SK-N-SH treated with all-trans-retinoic acid at 6 μM for 48 hours (cell line): ENCODE results near the gene MCCC2.

ENCODE experiments used
- ATAC-seq: fragments of 200-7000 bp; cut with Tn5 transposase; 3 replicates; pipeline ENCODE4 v1.9.1; 2020; ENCODE audit warnings: mild to moderate bottlenecking, moderate library complexity
- ARNTL ChIP-seq: fragments of 450-650 bp; formaldehyde crosslinking; IDR thresholded peaks from 2 replicates; pipeline ENCODE4 v1.5.0; 2020; ENCODE audit warnings: low read depth, mild to moderate bottlenecking, moderate library complexity, borderline replicate concordance
- BACH2 ChIP-seq: fragments of 250-450 bp; sonication (Bioruptor Pico); IDR thresholded peaks from 2 replicates; pipeline ENCODE4 v1.9.0; 2021; ENCODE audit warnings: mild to moderate bottlenecking, borderline replicate concordance
- CSDC2 ChIP-seq: fragments of 250-450 bp; sonication (Bioruptor Pico); IDR thresholded peaks from 2 replicates; pipeline ENCODE4 v1.5.0; 2020; ENCODE audit warnings: mild to moderate bottlenecking, moderate library complexity
- ESRRG ChIP-seq: fragments of 250-450 bp; sonication (Bioruptor Pico); IDR thresholded peaks from 2 replicates; pipeline ENCODE4 v1.6.1; 2021; ENCODE audit warnings: mild to moderate bottlenecking
- GLIS3 ChIP-seq: fragments of 250-450 bp; sonication (Bioruptor Pico); IDR thresholded peaks from 2 replicates; pipeline ENCODE4 v1.5.0; 2020; ENCODE audit warnings: mild to moderate bottlenecking, moderate library complexity
- ISL1 ChIP-seq: fragments of 250-450 bp; sonication (Bioruptor Pico); IDR thresholded peaks from 2 replicates; pipeline ENCODE4 v2.1.2; 2022; ENCODE audit warnings: mild to moderate bottlenecking, moderate library complexity
- PATZ1 ChIP-seq: fragments of 250-450 bp; sonication (Bioruptor Pico); IDR thresholded peaks from 2 replicates; pipeline ENCODE4 v1.8.0; 2020; ENCODE audit warnings: mild to moderate bottlenecking, moderate library complexity, borderline replicate concordance
- POU6F1 ChIP-seq: fragments of 250-450 bp; sonication (Bioruptor Pico); IDR thresholded peaks from 2 replicates; pipeline ENCODE4 v1.8.0; 2021; ENCODE audit warnings: low read depth, mild to moderate bottlenecking, moderate library complexity, borderline replicate concordance
- PPARA ChIP-seq: fragments of 250-450 bp; sonication (Bioruptor Pico); IDR thresholded peaks from 2 replicates; pipeline ENCODE4 v1.5.0; 2020; ENCODE audit warnings: mild to moderate bottlenecking, borderline replicate concordance
- RARB ChIP-seq: fragments of 250-450 bp; sonication (Bioruptor Pico); IDR thresholded peaks from 2 replicates; pipeline ENCODE4 v1.8.0; 2021; ENCODE audit warnings: mild to moderate bottlenecking, moderate library complexity
- SNAI2 ChIP-seq: fragments of 250-450 bp; sonication (Bioruptor Pico); IDR thresholded peaks from 2 replicates; pipeline ENCODE4 v1.5.0; 2020; ENCODE audit warnings: mild to moderate bottlenecking, moderate library complexity
- TCF4 ChIP-seq: fragments of 250-450 bp; sonication (Bioruptor Pico); IDR thresholded peaks from 2 replicates; pipeline ENCODE4 v1.8.0; 2021; ENCODE audit warnings: mild to moderate bottlenecking, moderate library complexity, borderline replicate concordance
- TOX ChIP-seq: fragments of 250-450 bp; sonication (Bioruptor Pico); IDR thresholded peaks from 2 replicates; pipeline ENCODE4 v1.8.0; 2021; ENCODE audit warnings: mild to moderate bottlenecking, moderate library complexity, borderline replicate concordance
- TSHZ2 ChIP-seq: fragments of 250-450 bp; sonication (Bioruptor Pico); IDR thresholded peaks from 2 replicates; pipeline ENCODE4 v1.5.0; 2020; ENCODE audit warnings: mild to moderate bottlenecking, moderate library complexity
- ZC3H10 ChIP-seq: fragments of 250-450 bp; sonication (Bioruptor Pico); IDR thresholded peaks from 2 replicates; pipeline ENCODE4 v1.5.1; 2021; ENCODE audit warnings: mild to moderate bottlenecking, moderate library complexity
- ZFP30 ChIP-seq: fragments of 450-650 bp; formaldehyde crosslinking; IDR thresholded peaks from 2 replicates; pipeline ENCODE4 v1.5.0; 2022; ENCODE audit warnings: mild to moderate bottlenecking, moderate library complexity
- ZNF565 ChIP-seq: fragments of 450-650 bp; formaldehyde crosslinking; conservative IDR thresholded peaks from 2 replicates; pipeline ENCODE4 v1.5.0; 2020; ENCODE audit warnings: low read depth, mild to moderate bottlenecking, moderate library complexity
- ZNF70 ChIP-seq: fragments of 450-650 bp; formaldehyde crosslinking; IDR thresholded peaks from 2 replicates; pipeline ENCODE4 v1.5.0; 2020; ENCODE audit warnings: mild to moderate bottlenecking, moderate library complexity
- ZNF8 ChIP-seq: fragments of 450-650 bp; formaldehyde crosslinking; IDR thresholded peaks from 2 replicates; pipeline ENCODE4 v1.5.0; 2020; ENCODE audit warnings: mild to moderate bottlenecking, moderate library complexity

Gene MCCC2

GRCh38 chr5:71699751-71700150 lies 112.6 kb downstream of the MCCC2 start:
- no peak for ATAC-seq

GRCh38 chr5:71700803-71701202 lies 113.7 kb downstream of the MCCC2 start:
- ATAC-seq: no peak

More at GRCh38 chr5:71699751-71700150, 112.6 kb downstream of the MCCC2 start:
- no peak for TF ChIP-seq ESRRG
- no peak for TF ChIP-seq ZNF565
- TF ChIP-seq ZC3H10 (CRISPR knock-in tag): no peak
- no peak for TF ChIP-seq RARB (CRISPR knock-in tag)
- TF ChIP-seq TSHZ2 (CRISPR knock-in tag): no peak
- no peak for TF ChIP-seq GLIS3 (CRISPR knock-in tag)
- no peak for TF ChIP-seq TCF4
- no peak for TF ChIP-seq ZFP30 (CRISPR knock-in tag)
- no peak for TF ChIP-seq SNAI2
- TF ChIP-seq ZNF70 (CRISPR knock-in tag): no peak
- no peak for TF ChIP-seq ARNTL (CRISPR knock-in tag)
- no peak for TF ChIP-seq POU6F1
- no peak for TF ChIP-seq TOX (CRISPR knock-in tag)
- TF ChIP-seq ISL1 (CRISPR knock-in tag): no peak
- no peak for TF ChIP-seq CSDC2 (CRISPR knock-in tag)
- no peak for TF ChIP-seq PATZ1 (CRISPR knock-in tag)
- TF ChIP-seq, all 23 proteins: peak for 0

GRCh38 chr5:71701407-71701806 lies 114.3 kb downstream of the MCCC2 start:
- TF ChIP-seq ZFP30 (CRISPR knock-in tag): no peak
- TF ChIP-seq ZNF8 (CRISPR knock-in tag): no peak
- no peak for TF ChIP-seq SNAI2
- no peak for TF ChIP-seq ZNF70 (CRISPR knock-in tag)
- TF ChIP-seq PATZ1 (CRISPR knock-in tag): no peak
- no peak for TF ChIP-seq TOX (CRISPR knock-in tag)
- no peak for TF ChIP-seq TSHZ2 (CRISPR knock-in tag)
- no peak for TF ChIP-seq ZC3H10 (CRISPR knock-in tag)
- no peak for TF ChIP-seq GLIS3 (CRISPR knock-in tag)
- TF ChIP-seq RARB (CRISPR knock-in tag): no peak
- TF ChIP-seq PPARA (CRISPR knock-in tag): no peak
- TF ChIP-seq, all 23 proteins: peak for 0
- ATAC-seq: no peak

More at GRCh38 chr5:71700803-71701202, 113.7 kb downstream of the MCCC2 start:
- TF ChIP-seq BACH2 (CRISPR knock-in tag): no peak
- no peak for TF ChIP-seq PATZ1 (CRISPR knock-in tag)
- TF ChIP-seq PPARA (CRISPR knock-in tag): no peak
- TF ChIP-seq ZNF70 (CRISPR knock-in tag): no peak
- no peak for TF ChIP-seq ISL1 (CRISPR knock-in tag)
